ENCODE measurements around the gene SPEF1.

The SPEF1 gene

DNA sequence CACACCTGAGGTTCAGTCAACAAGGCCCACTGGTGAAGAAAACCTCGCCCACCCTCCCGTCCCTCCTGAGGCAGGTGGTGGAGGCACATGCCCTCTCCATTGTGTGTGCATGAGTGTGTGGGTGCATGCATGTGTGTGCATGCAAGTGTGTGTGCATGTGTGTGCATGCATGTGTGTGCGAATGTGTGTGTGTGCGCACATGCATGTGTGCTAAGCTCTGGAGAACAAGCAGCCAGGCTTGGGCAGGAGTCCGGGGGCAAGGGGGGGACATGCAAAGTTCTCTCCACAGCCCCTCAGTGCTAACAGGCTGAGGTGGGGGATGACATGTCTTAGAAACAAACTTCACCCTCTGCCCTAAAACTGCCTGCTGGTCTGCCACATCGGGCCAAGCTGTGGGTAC, 51.9 kb downstream of the SPEF1 start:
- DNase-seq (ENCODE audit: low spot score), result no peak

DNA sequence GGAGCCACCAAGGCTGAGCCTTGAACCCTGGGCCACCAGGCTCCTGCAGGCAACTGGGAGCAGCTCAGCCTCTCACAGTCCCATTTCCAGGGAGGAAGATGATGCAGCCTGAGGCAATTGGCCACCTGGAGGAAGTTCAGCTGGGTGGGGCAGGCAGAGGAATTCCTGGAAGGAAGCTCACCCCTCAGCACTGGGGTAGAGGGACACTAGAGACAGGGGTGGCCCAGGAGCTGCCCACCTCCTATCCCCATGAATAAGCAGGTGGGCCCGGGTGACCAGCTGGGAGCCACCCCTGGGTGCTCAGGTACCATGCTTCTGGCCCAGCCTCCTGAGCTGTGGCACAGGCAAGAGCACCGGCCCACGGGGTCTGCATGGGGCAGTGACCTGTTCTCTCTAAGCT, 52.4 kb downstream of the SPEF1 start:
- no peak for DNase-seq (ENCODE audit: low spot score)

DNA sequence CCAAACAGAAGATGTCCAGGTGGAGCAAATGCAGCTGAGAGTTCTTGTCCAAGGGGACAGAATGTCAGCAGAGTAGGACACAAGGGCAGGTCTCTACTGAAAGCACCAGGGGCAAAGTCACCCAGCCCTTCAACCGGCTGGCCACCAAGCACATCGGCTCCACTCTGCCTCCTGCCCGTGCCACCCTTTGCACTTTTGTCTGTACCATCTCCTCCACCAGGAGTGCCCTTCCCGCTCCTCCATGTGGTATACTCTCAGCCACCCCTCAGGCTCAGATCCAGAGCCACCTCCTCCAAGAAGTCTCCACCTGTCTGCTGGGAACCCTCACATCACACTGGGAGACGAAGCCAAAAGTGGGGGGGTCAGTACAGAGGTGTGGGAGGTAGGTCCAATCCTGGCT, 52.9 kb downstream of the SPEF1 start:
- DNase-seq (ENCODE audit: low spot score), result no peak
